GM23338 (cell line): ENCODE measurements around the gene SPDYE1.
"Not testable (repeated sequence)": the region's sequence is repeated elsewhere in the genome, so short reads cannot be mapped to it uniquely, and the experiment has no call there.

ENCODE experiments used
- EZH2 ChIP-seq: fragments of 200-600 bp; sonication (generic); IDR thresholded peaks from one replicate; pipeline ENCODE4 v1.8.0; 2017; ENCODE audit warnings: antibody characterized with exemption, mild to moderate bottlenecking, low read depth; ENCODE audit not compliant: unreplicated experiment
- POLR2AphosphoS5 ChIP-seq: IDR thresholded peaks from 2 replicates; pipeline ENCODE4 v1.6.1; 2016; ENCODE audit warnings: antibody characterized with exemption, low read depth
- REST ChIP-seq: IDR thresholded peaks from one replicate; pipeline ENCODE4 v1.6.1; 2018; ENCODE audit warnings: antibody characterized with exemption; ENCODE audit not compliant: unreplicated experiment
- ZNF114 ChIP-seq: fragments of 250-450 bp; sonication (Bioruptor Pico); IDR thresholded peaks from 2 replicates; pipeline ENCODE4 v1.5.0; 2020; ENCODE audit warnings: mild to moderate bottlenecking, moderate library complexity
- TF ChIP-seq, protein P1 (sequence below), 2 experiments: fragments of 200-600 bp in 1 of 2; sonication (generic) in 1 of 2; conservative IDR thresholded peaks; 2 replicates each; pipeline versions ENCODE4 v1.5.1 to v1.6.1; 2016 to 2017; ENCODE audit warnings: antibody characterized with exemption in 2 of 2, low read depth in 2 of 2, mild to moderate bottlenecking in 2 of 2, moderate library complexity in 1 of 2

DNA sequence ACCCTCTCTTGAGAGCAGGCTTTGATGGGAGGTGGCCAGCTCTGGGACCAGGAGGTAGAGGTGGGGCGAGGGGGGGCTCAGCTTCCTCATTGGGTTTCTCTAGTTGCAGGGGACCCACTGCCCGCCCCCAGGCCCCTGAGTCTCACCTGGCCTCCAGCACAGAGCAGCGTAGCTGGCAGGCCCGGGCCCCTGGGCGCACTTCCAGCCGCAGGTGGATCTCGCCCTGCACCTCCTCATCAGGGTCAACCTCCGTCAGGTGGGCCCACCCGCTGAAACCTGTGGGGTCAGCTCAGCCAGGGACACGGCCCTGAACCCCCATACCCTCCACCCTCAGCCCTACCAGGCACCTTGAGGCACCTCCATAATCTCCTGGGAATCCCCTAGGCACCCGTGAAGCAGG lies 28.1 kb upstream of the SPDYE1 start:
- TF ChIP-seq EZH2; ZNF114 (CRISPR knock-in tag); POLR2AphosphoS5; REST: not testable (repeated sequence)
- TF ChIP-seq, protein P1, sequence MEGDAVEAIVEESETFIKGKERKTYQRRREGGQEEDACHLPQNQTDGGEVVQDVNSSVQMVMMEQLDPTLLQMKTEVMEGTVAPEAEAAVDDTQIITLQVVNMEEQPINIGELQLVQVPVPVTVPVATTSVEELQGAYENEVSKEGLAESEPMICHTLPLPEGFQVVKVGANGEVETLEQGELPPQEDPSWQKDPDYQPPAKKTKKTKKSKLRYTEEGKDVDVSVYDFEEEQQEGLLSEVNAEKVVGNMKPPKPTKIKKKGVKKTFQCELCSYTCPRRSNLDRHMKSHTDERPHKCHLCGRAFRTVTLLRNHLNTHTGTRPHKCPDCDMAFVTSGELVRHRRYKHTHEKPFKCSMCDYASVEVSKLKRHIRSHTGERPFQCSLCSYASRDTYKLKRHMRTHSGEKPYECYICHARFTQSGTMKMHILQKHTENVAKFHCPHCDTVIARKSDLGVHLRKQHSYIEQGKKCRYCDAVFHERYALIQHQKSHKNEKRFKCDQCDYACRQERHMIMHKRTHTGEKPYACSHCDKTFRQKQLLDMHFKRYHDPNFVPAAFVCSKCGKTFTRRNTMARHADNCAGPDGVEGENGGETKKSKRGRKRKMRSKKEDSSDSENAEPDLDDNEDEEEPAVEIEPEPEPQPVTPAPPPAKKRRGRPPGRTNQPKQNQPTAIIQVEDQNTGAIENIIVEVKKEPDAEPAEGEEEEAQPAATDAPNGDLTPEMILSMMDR (conservative IDR thresholded peaks at IDR 0.05; ENCODE audit: low read depth in 2 of 2), result not testable (repeated sequence)
